ENCODE data around the gene ARL5B. TPM values are rescaled to one million over a fixed set of nuclear protein-coding genes. Genes with fewer than 3 reads are reported as not detected.

The ARL5B gene
- total RNA-seq, 2 donors from 2014 or later = 13.1 to 24.3 TPM

DNA sequence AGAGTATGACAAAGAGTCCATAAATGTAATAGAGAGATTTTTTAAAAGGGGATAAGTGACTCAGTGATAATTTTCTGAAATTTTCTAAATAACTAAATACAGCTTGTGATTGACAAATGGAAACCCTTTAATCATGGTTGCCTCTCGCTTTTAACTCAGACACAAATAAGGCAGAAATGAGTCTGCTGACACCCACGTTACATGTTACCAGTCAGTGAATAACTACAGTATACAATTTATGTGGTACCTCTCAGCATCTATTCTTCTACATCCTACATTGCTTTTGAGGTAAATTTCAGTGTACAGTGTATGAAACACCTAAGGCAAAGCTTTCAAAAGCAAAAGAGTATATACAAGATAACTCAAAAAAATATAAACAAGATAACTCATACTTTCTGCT lies 12.1 kb upstream of the ARL5B start:
- Mint-ChIP-seq H3K36me3 (ENCODE audit: low read depth) (no peaks in the 10 kb centered on the region), H3K4me3 (no peak overlapping the region), H3K4me1 (peaks cover 27% of the 10 kb centered on the region), H3K27ac (no peak overlapping the region), H3K27me3 (no peaks in the 10 kb centered on the region)
- ATAC-seq (no peak), DNase-seq (no peak)
- H3K9me3 ChIP-seq (ENCODE audit: control insufficient read depth, low read length, poor library complexity, severe bottlenecking) = no peaks in the 10 kb centered on the region

DNA sequence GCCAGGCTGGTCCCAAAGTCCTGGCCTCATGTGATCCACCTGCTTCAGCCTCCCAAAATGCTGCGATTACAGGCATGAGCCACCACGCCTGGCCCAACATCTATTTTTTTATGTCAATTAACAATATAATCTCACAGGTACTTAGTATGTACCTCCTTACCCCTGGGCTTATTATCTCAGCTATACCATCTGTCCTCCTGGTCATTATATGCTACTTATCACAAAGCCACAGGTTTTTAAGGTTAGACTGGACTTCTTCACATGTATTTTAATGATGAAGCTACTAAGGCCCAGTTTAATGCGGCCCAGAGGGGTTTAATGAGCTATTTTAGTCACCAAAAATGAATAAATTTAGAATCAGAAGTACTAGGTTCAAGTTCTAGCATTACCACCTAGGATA lies 11.3 kb upstream of the ARL5B start:
- Mint-ChIP-seq H3K27me3 (no peaks in the 10 kb centered on the region), H3K27ac (no peak overlapping the region), H3K4me3 (no peak overlapping the region), H3K36me3 (ENCODE audit: low read depth) (no peaks in the 10 kb centered on the region), H3K4me1 (peaks cover 27% of the 10 kb centered on the region)
- no peaks in the 10 kb centered on the region for H3K9me3 ChIP-seq (ENCODE audit: control insufficient read depth, low read length, poor library complexity, severe bottlenecking)
- ATAC-seq (no peak), DNase-seq (no peak)

DNA sequence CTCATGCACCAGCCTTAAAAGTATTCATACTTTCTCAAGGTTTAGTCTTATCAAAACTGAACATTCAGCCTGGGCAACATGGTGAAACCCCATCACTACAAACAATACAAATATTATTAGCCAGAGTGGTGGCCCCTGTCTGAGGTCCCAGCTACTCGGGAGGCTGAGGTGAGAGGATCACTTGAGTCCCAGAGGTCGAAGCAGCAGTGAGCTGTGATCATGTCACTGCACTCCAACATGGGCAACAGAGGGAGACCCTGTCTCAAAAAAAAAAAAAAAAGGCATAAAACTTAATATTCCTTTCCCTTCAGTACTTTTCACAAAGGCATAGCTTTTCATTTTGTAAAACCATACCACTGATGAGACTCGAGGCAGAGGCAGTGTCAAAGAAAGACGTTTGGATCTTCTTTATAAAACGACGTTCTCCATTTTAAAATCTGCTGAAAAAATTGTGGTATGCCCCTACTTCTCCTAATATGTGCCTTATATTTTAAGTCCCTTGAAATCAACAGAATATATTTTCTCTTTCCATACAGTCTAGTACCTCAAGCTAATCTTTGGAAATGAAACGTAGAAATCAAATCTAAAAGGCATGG lies 9.8 kb upstream of the ARL5B start:
- no peaks in the 10 kb centered on the region for H3K9me3 ChIP-seq (ENCODE audit: control insufficient read depth, low read length, poor library complexity, severe bottlenecking)
- Mint-ChIP-seq H3K4me3 (peak overlapping the region; percentile 91), H3K27ac (peak overlapping the region; percentile 97), H3K36me3 (ENCODE audit: low read depth) (peaks cover 3% of the 10 kb centered on the region), H3K27me3 (no peaks in the 10 kb centered on the region), H3K4me1 (peaks cover 19% of the 10 kb centered on the region)
- DNase-seq (no peak), ATAC-seq (no peak)

DNA sequence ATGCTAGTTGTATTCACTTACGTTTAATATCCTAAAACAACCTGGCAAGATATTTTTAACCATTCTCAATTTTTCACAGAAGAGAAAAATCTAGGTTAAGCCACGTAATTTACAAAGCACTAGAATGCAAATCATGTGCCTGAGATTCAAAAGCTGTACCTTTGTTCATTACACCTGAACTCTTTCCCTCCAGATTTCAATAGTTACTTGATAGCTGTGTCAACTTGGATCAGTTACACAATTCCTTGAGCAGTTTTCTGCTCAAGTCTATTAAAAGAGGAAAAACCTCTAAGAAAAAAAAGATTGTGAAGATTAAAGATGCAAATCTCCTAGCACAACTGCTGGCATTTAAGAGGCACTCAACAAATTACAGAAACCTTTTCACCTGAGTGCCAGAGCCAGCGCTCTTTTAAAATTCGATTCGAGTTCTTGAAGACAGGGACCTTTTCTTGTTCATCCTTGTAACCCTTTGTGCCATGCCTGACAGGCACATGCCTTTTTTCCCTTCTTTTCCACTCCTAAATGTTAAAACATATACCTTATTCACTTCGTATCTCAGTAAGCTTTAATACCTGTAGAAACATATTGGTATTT lies 8.7 kb upstream of the ARL5B start:
- Mint-ChIP-seq H3K27me3 (no peaks in the 10 kb centered on the region), H3K27ac (peak overlapping the region; percentile 97), H3K36me3 (ENCODE audit: low read depth) (peaks cover 3% of the 10 kb centered on the region), H3K4me3 (peak overlapping the region; percentile 91), H3K4me1 (peaks cover 19% of the 10 kb centered on the region)
- DNase-seq = no peak
- H3K9me3 ChIP-seq (ENCODE audit: control insufficient read depth, low read length, poor library complexity, severe bottlenecking) = no peaks in the 10 kb centered on the region
- ATAC-seq = no peak

DNA sequence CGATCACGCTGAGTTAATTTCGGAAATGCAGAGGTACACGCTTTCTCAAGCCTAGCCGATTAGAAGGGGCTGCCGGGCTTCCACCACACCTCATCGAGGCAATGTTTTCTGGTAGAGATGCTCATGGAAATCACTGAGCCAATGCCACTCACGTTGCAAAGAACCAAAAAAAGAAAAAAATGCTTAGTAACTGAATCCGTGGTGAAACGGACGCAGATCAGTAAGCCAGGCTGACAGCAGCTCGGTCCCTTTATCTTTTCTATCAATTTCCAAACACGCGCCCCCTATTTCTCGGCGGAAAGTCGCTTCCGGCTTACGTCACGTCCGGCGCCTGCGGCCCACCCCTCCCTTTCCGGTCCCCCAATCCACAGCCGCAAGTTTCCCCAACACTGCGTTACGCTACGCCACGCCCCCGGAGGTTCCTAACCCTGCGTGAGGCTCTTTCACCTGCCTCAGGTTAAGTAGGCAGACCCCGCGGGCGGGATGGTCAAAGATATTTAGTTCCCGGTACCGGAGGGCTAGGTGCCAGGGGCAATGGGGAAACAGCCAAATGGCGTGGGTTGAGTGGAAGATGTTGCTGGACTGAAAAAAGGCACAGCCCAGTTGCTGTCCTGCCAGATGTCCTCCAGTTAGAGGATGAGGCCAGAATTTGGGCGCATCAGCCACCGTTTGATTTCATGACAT lies 7.8 kb upstream of the ARL5B start, which contains the start of gene NSUN6:
Gene NSUN6, minus strand, starts transcription at position 264 of the 684 bp plus-strand sequence. CDS start 384 bp downstream, outside the sequence.
- Mint-ChIP-seq H3K4me1 (peaks cover 19% of the 10 kb centered on the region), H3K27ac (peak within 1 kb of the TSS; percentile 97), H3K27me3 (no peaks in the 10 kb centered on the region), H3K36me3 (ENCODE audit: low read depth) (peaks cover 3% of the 10 kb centered on the region), H3K4me3 (peak within 1 kb of the TSS; percentile 91)
- ATAC-seq (peak; percentile 97), DNase-seq (peak; percentile 86 to 91 (median 87))
- H3K9me3 ChIP-seq (ENCODE audit: control insufficient read depth, low read length, poor library complexity, severe bottlenecking) = no peaks in the 10 kb centered on the region

DNA sequence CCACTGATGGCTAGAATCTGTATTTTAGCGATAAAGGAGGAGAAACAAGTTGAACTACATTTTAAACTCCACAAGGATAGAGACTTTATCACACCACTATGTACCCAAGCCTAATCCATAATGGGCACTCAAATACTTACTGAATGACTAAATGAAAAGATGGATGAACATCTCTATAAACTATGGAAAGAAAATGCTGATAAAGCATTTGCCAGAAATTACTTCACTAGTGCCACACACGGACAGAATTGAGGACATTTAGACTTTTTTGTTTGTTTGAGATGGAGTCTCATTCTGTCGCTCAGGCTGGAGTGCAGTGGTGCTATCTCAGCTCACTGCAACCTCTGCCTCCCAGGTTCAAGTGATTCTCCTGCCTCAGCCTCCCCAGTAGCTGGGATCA lies 6.1 kb upstream of the ARL5B start:
- Mint-ChIP-seq H3K27ac (peak overlapping the region; percentile 97), H3K4me1 (peaks cover 19% of the 10 kb centered on the region), H3K36me3 (ENCODE audit: low read depth) (peaks cover 3% of the 10 kb centered on the region), H3K4me3 (no peak overlapping the region), H3K27me3 (no peaks in the 10 kb centered on the region)
- ATAC-seq (no peak), DNase-seq (no peak)
- no peaks in the 10 kb centered on the region for H3K9me3 ChIP-seq (ENCODE audit: control insufficient read depth, low read length, poor library complexity, severe bottlenecking)

DNA sequence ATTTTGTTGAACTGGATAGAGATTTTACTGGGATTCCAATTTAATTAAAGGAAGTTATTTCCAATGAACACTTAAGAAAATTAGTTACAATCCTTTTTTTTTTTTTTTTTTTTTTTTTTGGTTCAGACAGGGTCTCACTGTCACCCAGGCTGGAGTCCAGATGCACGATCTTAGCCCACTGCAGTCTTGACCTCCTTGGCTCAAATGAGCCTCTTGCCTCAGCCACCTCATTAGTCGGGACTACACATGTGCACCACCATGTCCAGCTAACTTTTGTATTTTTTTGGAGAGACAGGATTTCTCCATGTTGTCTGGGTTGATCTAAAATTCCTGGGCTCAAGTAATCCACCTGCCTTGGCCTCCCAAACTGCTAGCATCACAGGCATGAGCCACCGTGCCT lies 2.5 kb upstream of the ARL5B start:
- Mint-ChIP-seq H3K27ac (no peak overlapping the region), H3K36me3 (ENCODE audit: low read depth) (peaks cover 5% of the 10 kb centered on the region), H3K27me3 (no peaks in the 10 kb centered on the region), H3K4me1 (peaks cover 21% of the 10 kb centered on the region), H3K4me3 (no peak overlapping the region)
- ATAC-seq (no peak), DNase-seq (no peak)
- H3K9me3 ChIP-seq (ENCODE audit: control insufficient read depth, low read length, poor library complexity, severe bottlenecking) = no peaks in the 10 kb centered on the region

DNA sequence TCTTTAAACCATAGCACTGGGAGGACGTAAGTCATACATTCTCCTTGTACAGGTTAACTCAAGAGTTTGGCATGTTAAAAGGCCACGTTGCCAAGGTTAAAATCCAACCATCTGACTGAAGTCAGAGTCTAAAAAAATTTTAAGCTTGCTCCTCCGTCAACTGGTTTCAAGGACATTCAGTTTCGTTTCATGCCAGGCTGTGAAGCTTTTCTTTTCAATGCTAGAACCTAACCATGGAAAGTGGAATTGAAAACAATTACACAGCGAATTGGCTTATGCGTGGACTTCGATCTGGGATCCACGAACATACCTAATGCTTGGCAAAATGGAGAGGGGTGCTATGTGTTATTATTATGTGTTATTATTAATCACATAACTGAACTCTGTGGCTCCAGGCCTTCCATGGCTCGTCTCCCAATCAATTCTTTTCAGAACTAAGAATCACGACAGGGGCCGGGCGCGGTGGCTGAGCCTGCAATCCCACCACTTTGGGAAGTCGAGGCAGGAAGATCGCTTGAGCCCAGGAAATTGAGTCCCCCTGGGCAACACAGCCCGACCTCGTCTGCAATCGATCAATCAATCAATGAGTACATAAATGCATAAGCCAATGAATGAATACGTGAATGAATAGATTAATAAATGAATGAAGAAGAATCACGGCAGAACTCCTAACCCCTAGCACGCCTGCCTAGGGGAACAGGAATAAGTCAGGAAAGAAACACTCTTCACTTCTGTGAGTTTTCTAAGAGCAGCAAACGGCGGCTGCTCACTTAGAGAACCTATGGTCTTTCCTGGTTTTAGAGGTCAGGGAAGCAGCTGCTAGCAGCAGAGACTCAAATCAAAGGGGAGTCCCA lies 733 bp upstream of the ARL5B start:
- Mint-ChIP-seq H3K27ac (peak overlapping the region; percentile 96), H3K4me3 (peak overlapping the region; percentile 99), H3K4me1 (peaks cover 29% of the 10 kb centered on the region), H3K27me3 (no peaks in the 10 kb centered on the region), H3K36me3 (ENCODE audit: low read depth) (peaks cover 5% of the 10 kb centered on the region)
- ATAC-seq (no peak), DNase-seq (no peak)
- no peaks in the 10 kb centered on the region for H3K9me3 ChIP-seq (ENCODE audit: control insufficient read depth, low read length, poor library complexity, severe bottlenecking)

DNA sequence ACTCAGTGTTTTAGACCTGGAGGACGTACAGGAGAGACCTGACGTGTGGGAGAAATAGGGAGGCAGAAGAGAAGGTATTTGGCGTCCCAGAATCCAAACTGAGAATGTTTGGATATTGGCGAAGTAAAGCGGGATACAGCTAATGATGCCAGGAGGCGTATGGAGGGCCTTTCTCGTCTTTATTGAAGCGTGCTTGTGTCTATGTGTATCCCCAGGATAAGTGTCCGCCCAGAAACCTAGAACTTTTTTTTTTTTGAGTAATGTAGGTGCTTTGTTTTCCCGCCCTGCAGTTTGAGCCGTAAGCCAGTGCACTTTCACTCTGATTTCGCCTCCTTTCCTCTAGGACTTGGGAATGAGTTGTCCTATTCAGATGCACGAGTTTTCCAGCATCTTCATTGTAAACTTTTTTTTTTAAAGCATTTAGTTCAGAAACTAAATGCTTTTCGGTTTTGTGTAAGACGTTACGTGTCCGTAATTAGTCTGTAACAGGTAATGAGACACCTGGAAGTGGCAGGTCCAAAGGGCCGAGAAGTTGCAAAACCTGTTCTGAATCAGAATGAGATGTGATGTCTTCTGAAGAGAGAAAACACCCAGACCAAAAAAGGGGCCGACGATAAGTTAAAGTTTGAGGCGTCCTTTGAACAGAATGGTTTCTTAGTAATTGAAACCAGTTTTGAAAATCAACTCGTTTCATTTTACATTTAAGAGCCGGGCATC lies 746 bp downstream of the ARL5B start:
- DNase-seq = no peak
- H3K27me3 Mint-ChIP-seq = no peaks in the 10 kb centered on the region
- H3K9me3 ChIP-seq (ENCODE audit: control insufficient read depth, low read length, poor library complexity, severe bottlenecking) = no peaks in the 10 kb centered on the region
- H3K36me3 Mint-ChIP-seq (ENCODE audit: low read depth) = peaks cover 2% of the 10 kb centered on the region
- H3K4me1 Mint-ChIP-seq = peaks cover 35% of the 10 kb centered on the region
- ATAC-seq = peak; percentile 14
- peak overlapping the region; percentile 99 for H3K4me3 Mint-ChIP-seq
- H3K27ac Mint-ChIP-seq = peak overlapping the region; percentile 96

DNA sequence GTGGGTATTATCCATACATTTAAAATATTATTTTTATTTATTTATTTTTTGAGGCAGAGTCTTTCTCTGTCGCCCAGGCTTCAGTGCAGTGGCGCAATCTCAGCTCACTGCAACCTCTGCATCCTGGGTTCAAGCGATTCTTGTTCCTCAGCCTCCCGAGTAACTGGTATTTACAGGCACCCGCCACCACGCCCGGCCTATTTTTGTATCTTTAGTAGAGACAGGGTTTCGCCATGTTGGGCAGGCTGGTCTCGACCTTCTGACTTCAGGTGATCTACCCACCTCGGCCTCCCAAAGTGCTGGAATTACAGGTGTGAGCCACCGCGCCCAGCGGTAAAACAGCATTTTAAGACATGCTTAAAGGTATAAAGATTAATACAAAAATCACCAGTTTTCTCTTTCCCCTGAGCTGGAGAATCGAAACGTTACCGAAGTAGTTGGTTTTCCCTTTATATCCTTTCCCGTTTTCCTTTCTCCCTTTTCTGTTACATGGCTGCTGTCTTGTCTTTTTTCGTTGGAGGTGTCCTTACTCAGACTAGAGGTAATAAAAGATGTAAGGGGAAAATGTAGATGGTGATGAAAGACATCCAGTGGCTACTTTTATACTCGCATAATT lies 1.7 kb downstream of the ARL5B start:
- Mint-ChIP-seq H3K27me3 (no peaks in the 10 kb centered on the region), H3K27ac (peak overlapping the region; percentile 96), H3K4me1 (peaks cover 45% of the 10 kb centered on the region), H3K4me3 (peak overlapping the region; percentile 70), H3K36me3 (ENCODE audit: low read depth) (peaks cover 2% of the 10 kb centered on the region)
- DNase-seq = no peak
- H3K9me3 ChIP-seq (ENCODE audit: control insufficient read depth, low read length, poor library complexity, severe bottlenecking) = no peaks in the 10 kb centered on the region
- no peak for ATAC-seq

DNA sequence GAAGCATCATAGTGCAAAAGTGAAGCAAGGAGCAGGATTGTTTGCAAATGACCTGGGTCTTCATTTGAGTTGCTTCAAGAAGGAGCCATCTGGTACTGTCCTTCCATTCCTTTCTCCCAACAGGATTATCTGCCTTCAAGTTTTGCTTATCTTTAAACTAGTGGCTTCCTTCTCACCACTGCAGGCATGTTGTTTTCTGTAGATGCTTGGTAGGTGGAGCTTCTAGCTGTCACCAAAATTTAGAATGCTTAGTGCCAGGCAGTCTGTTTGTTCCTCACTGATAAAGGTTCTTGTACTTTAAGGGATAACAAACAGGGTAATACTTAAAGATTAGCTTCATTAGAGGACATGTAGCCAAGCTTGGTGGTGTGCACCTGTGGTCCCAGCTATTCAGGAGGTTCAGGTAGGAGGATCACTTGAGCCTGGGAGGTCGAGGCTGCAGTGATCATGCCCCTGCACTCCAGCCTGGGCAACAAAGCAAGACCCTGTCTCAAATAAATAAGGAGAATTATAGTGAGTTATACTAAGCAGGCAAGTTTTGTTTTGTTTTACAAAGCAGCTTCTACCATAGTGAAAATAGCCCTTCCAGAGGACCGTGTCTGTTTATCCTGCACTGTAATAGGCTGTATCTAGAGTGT lies 5.7 kb downstream of the ARL5B start:
- H3K36me3 Mint-ChIP-seq (ENCODE audit: low read depth) = peaks cover 2% of the 10 kb centered on the region
- H3K4me3 Mint-ChIP-seq = peak overlapping the region; percentile 19
- no peaks in the 10 kb centered on the region for H3K27me3 Mint-ChIP-seq
- no peaks in the 10 kb centered on the region for H3K9me3 ChIP-seq (ENCODE audit: control insufficient read depth, low read length, poor library complexity, severe bottlenecking)
- peaks cover 44% of the 10 kb centered on the region for H3K4me1 Mint-ChIP-seq
- ATAC-seq (no peak), DNase-seq (no peak)
- no peak overlapping the region for H3K27ac Mint-ChIP-seq
